C1 segment of cervical spinal cord (tissue), 14 donors: ENCODE results near the gene SLC43A1.

ENCODE experiments used
- DNase-seq, 14 donors: peaks; one replicate each; lab custom pipeline; 2025; lab: John Stamatoyannopoulos, UW

SLC43A1 gene

GRCh38 chr11:57529012-57529411, 13.5 kb upstream of the SLC43A1 start:
- DNase-seq: no peak

GRCh38 chr11:57527056-57527631, 11.6 kb upstream of the SLC43A1 start:
- DNase-seq: peak in 9 of 14 donors; percentile 13 to 57 (median 26)

GRCh38 chr11:57523419-57523818, 7.9 kb upstream of the SLC43A1 start:
- DNase-seq: no peak

- no peak for DNase-seq
Observed at GRCh38 chr11:57521116-57521515, 5.6 kb upstream of the SLC43A1 start.

- no peak for DNase-seq
Observed at GRCh38 chr11:57516061-57516443, 550 bp upstream of the SLC43A1 start.

GRCh38 chr11:57514538-57515331, 767 bp downstream of the SLC43A1 start:
- peak in 3 of 14 donors; percentile 13 to 26 (median 15) for DNase-seq

GRCh38 chr11:57513911-57514537, 1.5 kb downstream of the SLC43A1 start:
- DNase-seq: peak in 2 of 14 donors; percentile 17 to 24

- DNase-seq: no peak
Observed at GRCh38 chr11:57513452-57513795, 2.1 kb downstream of the SLC43A1 start.

- no peak for DNase-seq
Observed at GRCh38 chr11:57512646-57513451, 2.7 kb downstream of the SLC43A1 start.

GRCh38 chr11:57511741-57512430, 3.6 kb downstream of the SLC43A1 start:
- DNase-seq: no peak

- no peak for DNase-seq
Observed at GRCh38 chr11:57508341-57509170, 6.9 kb downstream of the SLC43A1 start.

- no peak for DNase-seq
Observed at GRCh38 chr11:57506522-57506921, 9.0 kb downstream of the SLC43A1 start.

GRCh38 chr11:57504511-57504910, 11.0 kb downstream of the SLC43A1 start:
- no peak for DNase-seq

- no peak for DNase-seq
Observed at GRCh38 chr11:57502870-57503269, 12.6 kb downstream of the SLC43A1 start.

- no peak for DNase-seq
Observed at GRCh38 chr11:57502376-57502775, 13.1 kb downstream of the SLC43A1 start.

- peak in 1 of 14 donors; percentile 32 for DNase-seq
Observed at GRCh38 chr11:57501953-57502352, 13.5 kb downstream of the SLC43A1 start.

- DNase-seq: no peak
Observed at GRCh38 chr11:57500926-57501325, 14.6 kb downstream of the SLC43A1 start.

GRCh38 chr11:57500515-57500914, 15.0 kb downstream of the SLC43A1 start:
- DNase-seq: no peak

- DNase-seq: peak in 1 of 14 donors; percentile 41
Observed at GRCh38 chr11:57499983-57500461, 15.5 kb downstream of the SLC43A1 start.

- DNase-seq: peak; percentile 14 to 92 (median 81)
Observed at GRCh38 chr11:57499413-57499982, 16.0 kb downstream of the SLC43A1 start.
